Fibroblast of pulmonary artery (primary cell): ENCODE measurements around the gene BEAN1.

Source experiments
- DNase-seq: peaks from one replicate; pipeline ENCODE4 v3.0.0-alpha.2; 2010; ENCODE audit warnings: low read depth
- H3K4me3 ChIP-seq: replicated peaks from 2 replicates; pipeline ENCODE4 v1.5.1; 2011; ENCODE audit warnings: low read depth, mild to moderate bottlenecking, control low read depth, low read length, moderate library complexity
- TF ChIP-seq, protein P1 (sequence below): IDR thresholded peaks from 2 replicates; pipeline ENCODE4 v1.5.1; 2011; ENCODE audit warnings: mild to moderate bottlenecking, control low read depth, low read length, inconsistent platforms; ENCODE audit errors: missing control alignments

The BEAN1 gene

DNA sequence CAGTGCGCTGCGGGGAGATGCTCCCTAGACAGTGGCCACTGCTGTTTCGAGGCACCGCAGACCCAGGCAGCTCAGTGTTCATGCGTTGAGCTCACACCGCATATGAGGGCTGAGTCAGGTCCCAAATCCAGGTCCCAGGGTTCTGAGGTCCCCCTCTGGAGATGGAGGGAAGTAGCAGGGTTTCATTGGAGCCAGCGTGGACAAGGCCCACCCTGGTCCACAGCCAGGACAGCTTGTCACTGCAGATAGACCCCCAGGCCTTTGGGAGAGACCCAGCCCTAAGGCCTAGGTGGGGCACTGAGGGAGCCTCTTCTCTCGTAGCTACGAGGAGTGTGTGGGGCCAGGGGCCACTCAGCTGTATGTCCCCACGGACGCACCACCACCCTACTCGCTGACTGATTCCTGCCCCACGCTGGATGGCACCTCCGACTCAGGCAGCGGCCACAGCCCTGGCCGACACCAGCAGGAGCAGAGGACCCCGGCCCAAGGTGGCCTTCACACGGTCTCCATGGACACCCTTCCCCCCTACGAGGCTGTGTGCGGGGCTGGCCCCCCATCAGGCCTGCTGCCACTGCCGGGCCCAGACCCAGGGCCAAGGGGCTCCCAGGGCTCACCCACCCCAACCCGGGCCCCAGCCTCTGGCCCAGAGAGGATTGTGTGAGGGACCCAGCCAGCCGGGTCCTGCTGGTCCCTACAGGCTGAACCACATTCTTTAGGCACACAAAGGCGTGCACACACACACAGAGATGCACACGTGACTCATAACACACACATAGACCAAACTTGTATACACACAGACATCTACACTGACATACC, 53.4 kb downstream of the BEAN1 start:
- H3K4me3 ChIP-seq = no peak overlapping the region
- no peak for DNase-seq
- TF ChIP-seq, protein P1, sequence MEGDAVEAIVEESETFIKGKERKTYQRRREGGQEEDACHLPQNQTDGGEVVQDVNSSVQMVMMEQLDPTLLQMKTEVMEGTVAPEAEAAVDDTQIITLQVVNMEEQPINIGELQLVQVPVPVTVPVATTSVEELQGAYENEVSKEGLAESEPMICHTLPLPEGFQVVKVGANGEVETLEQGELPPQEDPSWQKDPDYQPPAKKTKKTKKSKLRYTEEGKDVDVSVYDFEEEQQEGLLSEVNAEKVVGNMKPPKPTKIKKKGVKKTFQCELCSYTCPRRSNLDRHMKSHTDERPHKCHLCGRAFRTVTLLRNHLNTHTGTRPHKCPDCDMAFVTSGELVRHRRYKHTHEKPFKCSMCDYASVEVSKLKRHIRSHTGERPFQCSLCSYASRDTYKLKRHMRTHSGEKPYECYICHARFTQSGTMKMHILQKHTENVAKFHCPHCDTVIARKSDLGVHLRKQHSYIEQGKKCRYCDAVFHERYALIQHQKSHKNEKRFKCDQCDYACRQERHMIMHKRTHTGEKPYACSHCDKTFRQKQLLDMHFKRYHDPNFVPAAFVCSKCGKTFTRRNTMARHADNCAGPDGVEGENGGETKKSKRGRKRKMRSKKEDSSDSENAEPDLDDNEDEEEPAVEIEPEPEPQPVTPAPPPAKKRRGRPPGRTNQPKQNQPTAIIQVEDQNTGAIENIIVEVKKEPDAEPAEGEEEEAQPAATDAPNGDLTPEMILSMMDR = no peak

DNA sequence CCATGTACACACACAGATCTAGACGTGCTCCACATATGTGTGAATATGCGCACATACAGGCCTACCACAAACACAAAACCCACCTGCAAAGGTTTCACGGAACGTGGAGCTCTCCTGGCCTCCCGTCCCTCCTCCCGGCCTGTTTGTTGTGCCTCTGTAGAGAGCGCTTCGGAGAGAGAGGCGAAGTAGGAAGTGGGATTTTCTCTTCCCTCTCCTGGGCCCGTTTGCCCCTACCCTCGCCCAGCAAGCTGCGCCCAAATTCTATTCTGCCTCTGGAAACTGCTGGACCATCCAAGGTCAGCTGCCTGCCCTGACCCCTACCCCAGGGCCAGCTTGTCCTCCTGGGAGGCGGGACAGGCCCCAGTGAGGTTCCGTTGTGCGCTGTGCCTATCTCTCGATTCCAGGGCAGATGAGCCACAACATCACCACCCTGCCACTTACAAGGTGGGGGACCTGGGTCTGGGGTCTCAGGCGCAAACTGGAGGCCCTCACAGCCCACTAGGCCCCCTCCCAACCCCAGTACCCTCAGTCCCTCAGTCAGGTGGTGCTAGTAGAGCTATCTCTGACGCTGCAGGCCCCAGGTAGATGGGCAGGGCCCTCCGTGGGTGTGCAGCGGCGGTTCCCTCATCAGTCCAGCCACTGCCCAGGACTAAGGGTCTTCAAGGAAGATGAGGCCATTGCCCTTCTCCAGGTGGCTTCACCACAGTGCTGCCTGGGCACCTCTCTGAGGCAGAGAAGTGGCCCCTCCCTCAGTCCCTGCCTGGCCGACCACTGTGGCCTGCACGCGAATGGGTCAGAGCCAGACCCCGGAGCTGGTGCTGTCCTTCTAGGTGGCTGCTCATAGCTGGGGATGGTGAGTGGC, 54.2 kb downstream of the BEAN1 start:
- H3K4me3 ChIP-seq = no peak overlapping the region
- TF ChIP-seq, protein P1 = no peak
- no peak for DNase-seq

DNA sequence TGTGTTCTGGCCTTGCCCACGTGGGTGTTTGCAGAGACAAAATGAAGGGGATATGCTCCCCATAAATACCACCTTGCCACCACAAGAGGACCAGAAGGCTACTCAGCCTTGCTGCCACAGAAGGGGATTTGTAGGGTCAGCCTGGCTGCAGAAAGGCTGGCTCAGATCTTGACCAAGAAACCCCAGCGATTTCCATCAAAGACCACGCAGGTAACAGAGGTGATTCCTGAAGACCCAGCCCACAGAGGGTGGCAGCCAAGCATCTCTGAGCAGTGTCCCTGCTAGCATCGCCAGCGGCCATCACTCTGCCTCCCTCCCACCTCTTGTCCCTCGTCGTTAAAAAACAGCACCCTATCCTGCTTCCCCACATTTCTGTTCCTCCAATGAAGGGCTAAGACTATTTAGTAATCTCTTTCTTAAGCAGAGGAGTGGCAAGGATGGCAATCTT, 54.9 kb downstream of the BEAN1 start:
- no peak for DNase-seq
- TF ChIP-seq, protein P1 = no peak
- no peak overlapping the region for H3K4me3 ChIP-seq

DNA sequence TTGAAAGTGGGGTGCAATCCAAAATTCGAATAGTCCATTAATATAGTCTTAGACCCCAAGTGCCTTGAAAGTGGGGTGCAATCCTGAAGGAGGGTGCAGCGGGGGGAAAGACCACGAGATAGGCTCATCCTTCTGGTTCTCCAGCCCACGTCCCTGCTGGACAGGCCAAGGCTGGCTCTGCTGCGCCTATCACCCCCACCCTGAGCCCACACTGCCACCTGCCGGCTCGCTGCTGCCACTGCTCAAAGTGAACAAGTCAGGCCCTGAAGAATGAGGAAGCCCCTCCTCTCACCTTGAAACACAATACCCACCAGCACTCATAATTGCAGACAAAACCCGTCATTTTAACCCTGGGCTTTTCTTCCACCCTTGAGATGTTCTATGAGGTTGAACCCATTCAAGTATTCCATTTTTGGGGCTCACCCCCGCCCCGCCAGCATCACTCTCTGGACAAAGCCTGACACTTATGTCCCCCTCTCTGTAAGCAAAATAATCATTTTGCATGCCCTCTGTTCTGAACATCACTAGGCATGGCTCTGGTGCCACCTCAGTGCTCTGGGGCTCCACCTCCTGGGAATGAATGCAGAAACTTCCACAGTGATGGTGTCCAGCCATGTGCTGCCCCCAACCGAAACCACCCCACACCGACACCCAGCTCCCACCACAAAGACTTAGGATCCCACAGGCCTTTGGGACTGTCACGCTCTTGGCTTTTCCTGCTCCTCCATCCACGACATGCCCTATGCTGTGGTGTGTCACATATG, 56.8 kb downstream of the BEAN1 start:
- H3K4me3 ChIP-seq = no peak overlapping the region
- peak; percentile 77 for DNase-seq
- TF ChIP-seq, protein P1 = peak; percentile 99

DNA sequence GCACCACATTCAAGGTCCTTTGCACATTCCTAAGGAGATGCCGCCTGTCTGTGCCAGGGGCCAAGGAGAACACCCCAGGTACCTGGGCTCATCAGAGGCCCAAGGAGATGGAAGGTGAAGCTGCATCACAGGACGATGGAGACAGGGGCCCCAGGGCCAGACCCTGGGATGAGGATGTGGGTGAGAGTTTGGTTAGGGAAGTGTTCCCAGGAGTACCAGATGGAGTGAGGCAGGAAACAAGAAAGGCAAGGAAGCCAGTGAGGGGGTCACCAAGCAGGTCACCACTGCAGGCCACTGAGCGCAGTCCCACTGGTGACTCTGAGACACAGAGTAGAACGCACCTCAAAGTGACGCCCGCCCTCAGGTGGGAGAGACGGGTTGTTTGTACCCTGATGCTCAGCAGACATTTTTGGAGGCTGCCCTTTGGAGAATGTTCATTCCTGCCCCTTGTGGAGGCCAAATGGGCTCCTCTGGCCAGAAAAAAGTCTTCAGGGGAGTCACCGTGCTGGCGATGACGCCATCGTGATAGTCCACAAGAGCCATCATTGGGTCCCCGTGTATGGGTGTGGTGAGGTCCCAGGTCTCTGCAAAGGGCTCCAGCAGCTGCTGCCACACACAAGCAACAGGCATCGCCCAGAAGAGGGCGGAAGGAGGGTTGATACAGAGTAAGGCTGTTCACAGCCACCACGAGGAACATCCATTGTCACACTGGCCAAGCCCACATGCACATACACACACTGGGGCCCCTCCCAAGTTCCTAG, 57.5 kb downstream of the BEAN1 start:
- TF ChIP-seq, protein P1 = no peak

DNA sequence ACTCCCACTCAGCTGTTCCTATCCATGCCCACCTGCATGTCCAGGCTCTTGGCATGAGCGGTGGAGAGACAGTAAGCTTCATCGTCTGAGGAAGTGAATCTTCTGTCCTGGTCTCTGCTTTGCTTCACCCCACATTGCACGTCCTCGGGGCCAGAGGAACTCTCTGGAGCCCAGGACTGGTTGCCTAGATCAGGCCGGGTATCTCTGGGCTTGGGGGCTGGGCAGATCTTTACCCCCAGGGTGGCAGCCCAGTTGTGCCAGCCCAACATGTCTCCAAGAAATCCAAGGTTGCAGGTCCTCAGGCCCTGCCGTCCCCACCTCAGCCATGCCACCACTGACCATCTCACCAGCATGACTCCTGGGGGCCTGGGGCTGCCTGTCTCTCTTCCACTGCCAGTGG, 58.3 kb downstream of the BEAN1 start:
- H3K4me3 ChIP-seq = no peak overlapping the region
- TF ChIP-seq, protein P1 = no peak
- no peak for DNase-seq

More for the DNA sequence above, 57.5 kb downstream of the BEAN1 start:
- H3K4me3 ChIP-seq = no peak overlapping the region
- DNase-seq = no peak
